Measurements from ENCODE around the gene UMODL1. TPM values are rescaled to one million over a fixed set of nuclear protein-coding genes. Genes with fewer than 3 reads are reported as not detected.

Gene UMODL1
- total RNA-seq, 1 experiment from 2014 or later: not detected

DNA sequence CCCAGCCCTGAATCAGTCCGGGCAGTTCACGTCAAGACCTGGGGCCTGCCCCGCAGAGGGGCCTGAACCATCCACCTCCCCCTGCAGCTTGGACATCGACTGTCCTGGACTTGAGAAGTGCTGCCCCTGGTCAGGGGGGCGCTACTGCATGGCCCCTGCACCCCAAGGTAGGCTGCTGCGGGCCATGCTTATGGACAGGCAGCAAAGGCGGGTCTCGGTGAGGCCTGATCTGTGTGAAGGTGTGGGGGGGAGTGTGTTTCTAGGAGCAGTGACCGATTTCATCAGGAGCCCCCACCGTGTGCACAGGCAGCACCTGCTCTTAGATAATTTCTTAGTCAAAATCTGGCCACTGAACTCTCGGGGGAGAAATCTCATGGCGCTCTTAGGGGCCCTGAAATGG lies 13.0 kb downstream of the UMODL1 start:
- no peak overlapping the region for H2AFZ ChIP-seq (ENCODE audit: low read length)
- H2BK120ac ChIP-seq (ENCODE audit: low read depth, low read length, poor library complexity, severe bottlenecking): no peak overlapping the region
- no peaks in the 10 kb centered on the region for H3K79me2 ChIP-seq (ENCODE audit: insufficient read depth, low read length)
- no peaks in the 10 kb centered on the region for H3K79me1 ChIP-seq (ENCODE audit: insufficient read depth, low read depth, low read length, poor library complexity, severe bottlenecking)
- no peak overlapping the region for H3K4me2 ChIP-seq (ENCODE audit: insufficient read depth, insufficient read length, low read length)
- Mint-ChIP-seq H3K27me3 (ENCODE audit: low read depth) (no peaks in the 10 kb centered on the region), H3K4me3 (no peak overlapping the region), H3K36me3 (ENCODE audit: insufficient read depth in 1 of 3, low read depth in 3 of 3) (no peaks in the 10 kb centered on the region), H3K9me3 (no peaks in the 10 kb centered on the region), H3K4me1 (no peaks in the 10 kb centered on the region), H3K27ac (no peak overlapping the region)
- no peaks in the 10 kb centered on the region for H4K20me1 ChIP-seq (ENCODE audit: control insufficient read depth, insufficient read depth, insufficient read length)
- no peak for DNase-seq
- H2BK5ac ChIP-seq (ENCODE audit: insufficient read length, low read length): no peak overlapping the region
- H2AK5ac ChIP-seq (ENCODE audit: insufficient read length, low read length): no peak overlapping the region
- H2BK15ac ChIP-seq (ENCODE audit: low read depth, low read length): no peak overlapping the region
- no peak overlapping the region for H4K8ac ChIP-seq (replicated peaks; ENCODE audit: insufficient read length, low read depth, low read length)
- no peak overlapping the region for H2BK12ac ChIP-seq (ENCODE audit: insufficient read length, low read depth, low read length)
- no peaks in the 10 kb centered on the region for H3K23me2 ChIP-seq (ENCODE audit: insufficient read length, low read depth, low read length, poor library complexity, severe bottlenecking)
- no peak overlapping the region for H3K4ac ChIP-seq (ENCODE audit: low read depth, low read length)
- H3K9me3 ChIP-seq (ENCODE audit: control insufficient read depth, low read depth, low read length): no peaks in the 10 kb centered on the region
- H3K56ac ChIP-seq (ENCODE audit: insufficient read length, low read depth, low read length): no peak overlapping the region
- no CpG with 5 or more reads among the region's 12 CpGs for WGBS (ENCODE audit: extremely low coverage, insufficient read length, low lambda C conversion rate)
- no peak overlapping the region for H3K18ac ChIP-seq (ENCODE audit: insufficient read length, low read depth, low read length)
- H3K27me3 ChIP-seq (ENCODE audit: insufficient read depth, low read length): no peaks in the 10 kb centered on the region
- no peak overlapping the region for H4K5ac ChIP-seq (ENCODE audit: insufficient read length, low read depth, low read length)
- H3K23ac ChIP-seq (ENCODE audit: insufficient read length, low read depth, low read length): no peak overlapping the region
- TF ChIP-seq, protein P1, sequence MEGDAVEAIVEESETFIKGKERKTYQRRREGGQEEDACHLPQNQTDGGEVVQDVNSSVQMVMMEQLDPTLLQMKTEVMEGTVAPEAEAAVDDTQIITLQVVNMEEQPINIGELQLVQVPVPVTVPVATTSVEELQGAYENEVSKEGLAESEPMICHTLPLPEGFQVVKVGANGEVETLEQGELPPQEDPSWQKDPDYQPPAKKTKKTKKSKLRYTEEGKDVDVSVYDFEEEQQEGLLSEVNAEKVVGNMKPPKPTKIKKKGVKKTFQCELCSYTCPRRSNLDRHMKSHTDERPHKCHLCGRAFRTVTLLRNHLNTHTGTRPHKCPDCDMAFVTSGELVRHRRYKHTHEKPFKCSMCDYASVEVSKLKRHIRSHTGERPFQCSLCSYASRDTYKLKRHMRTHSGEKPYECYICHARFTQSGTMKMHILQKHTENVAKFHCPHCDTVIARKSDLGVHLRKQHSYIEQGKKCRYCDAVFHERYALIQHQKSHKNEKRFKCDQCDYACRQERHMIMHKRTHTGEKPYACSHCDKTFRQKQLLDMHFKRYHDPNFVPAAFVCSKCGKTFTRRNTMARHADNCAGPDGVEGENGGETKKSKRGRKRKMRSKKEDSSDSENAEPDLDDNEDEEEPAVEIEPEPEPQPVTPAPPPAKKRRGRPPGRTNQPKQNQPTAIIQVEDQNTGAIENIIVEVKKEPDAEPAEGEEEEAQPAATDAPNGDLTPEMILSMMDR (conservative IDR thresholded peaks at IDR 0.05): no peak
- H4K91ac ChIP-seq (ENCODE audit: insufficient read length, low read depth, low read length): no peak overlapping the region
- H3K9ac ChIP-seq (ENCODE audit: extremely low read depth, insufficient read length, low read length): no peak overlapping the region
- no peaks in the 10 kb centered on the region for H3K4me1 ChIP-seq (ENCODE audit: insufficient read depth, low read length)
- no peak overlapping the region for H3K14ac ChIP-seq (ENCODE audit: insufficient read depth, low read length)
- no peak overlapping the region for H3K27ac ChIP-seq (ENCODE audit: insufficient read length, low read depth, low read length)
- no peak overlapping the region for H2BK20ac ChIP-seq (ENCODE audit: low read depth, low read length, poor library complexity, severe bottlenecking)
- H3T11ph ChIP-seq (ENCODE audit: low read length): no peak overlapping the region
